T-helper 9 cell (primary cell): Measurements from ENCODE around the gene TOM1L2.
"Not testable (repeated sequence)": the region's sequence is repeated elsewhere in the genome, so short reads cannot be mapped to it uniquely, and the experiment has no call there.

Experiments
- DNase-seq: peaks from one replicate; pipeline ENCODE4 v3.0.0-alpha.2; 2020

The TOM1L2 gene

GRCh38 chr17:17942846-17943245 is 29.4 kb downstream of the TOM1L2 start:
- DNase-seq = no peak

GRCh38 chr17:17941015-17941414 is 31.2 kb downstream of the TOM1L2 start:
- DNase-seq = no peak

- no peak for DNase-seq
Measured at GRCh38 chr17:17940441-17940911, 31.7 kb downstream of the TOM1L2 start.

GRCh38 chr17:17939941-17940340 is 32.3 kb downstream of the TOM1L2 start:
- DNase-seq = not testable (repeated sequence)

GRCh38 chr17:17938388-17939107 is 33.7 kb downstream of the TOM1L2 start:
- DNase-seq = no peak

- DNase-seq = no peak
Measured at GRCh38 chr17:17937958-17938357, 34.2 kb downstream of the TOM1L2 start.

GRCh38 chr17:17937201-17937853 is 34.9 kb downstream of the TOM1L2 start:
- no peak for DNase-seq

GRCh38 chr17:17935321-17936271 is 36.6 kb downstream of the TOM1L2 start:
- DNase-seq = no peak

- DNase-seq = no peak
Measured at GRCh38 chr17:17934806-17935205, 37.4 kb downstream of the TOM1L2 start.

- no peak for DNase-seq
Measured at GRCh38 chr17:17934214-17934613, 38.0 kb downstream of the TOM1L2 start.

- no peak for DNase-seq
Measured at GRCh38 chr17:17933775-17934174, 38.4 kb downstream of the TOM1L2 start.

- no peak for DNase-seq
Measured at GRCh38 chr17:17931159-17931558, 41.0 kb downstream of the TOM1L2 start.

- DNase-seq = no peak
Measured at GRCh38 chr17:17930674-17931073, 41.5 kb downstream of the TOM1L2 start.

- DNase-seq = no peak
Measured at GRCh38 chr17:17929655-17930380, 42.4 kb downstream of the TOM1L2 start.

- DNase-seq = no peak
Measured at GRCh38 chr17:17928398-17929287, 43.6 kb downstream of the TOM1L2 start.

GRCh38 chr17:17926840-17927449 is 45.3 kb downstream of the TOM1L2 start:
- no peak for DNase-seq

GRCh38 chr17:17926036-17926435 is 46.2 kb downstream of the TOM1L2 start:
- no peak for DNase-seq

GRCh38 chr17:17924857-17925250 is 47.3 kb downstream of the TOM1L2 start:
- no peak for DNase-seq

- DNase-seq = no peak
Measured at GRCh38 chr17:17924131-17924856, 47.9 kb downstream of the TOM1L2 start.

GRCh38 chr17:17922070-17922614 is 50.1 kb downstream of the TOM1L2 start:
- DNase-seq = no peak
